WTC11 (cell line): ENCODE measurements around the gene TEX51. TPM values are rescaled to one million over a fixed set of nuclear protein-coding genes. Genes with fewer than 3 reads are reported as not detected.

Experiments
- ATAC-seq: fragments of 200-7000 bp; cut with Tn5 transposase; 2 replicates; pipeline ENCODE4 v1.10.0; 2021; ENCODE audit warnings: mild to moderate bottlenecking, moderate library complexity
- CTCF ChIA-PET: fragments of 300-600 bp; sonication (Branson Sonifier 250); formaldehyde crosslinking; loops from one replicate; lab custom pipeline; 2021; ENCODE audit warnings: antibody characterized with exemption; lab: Charles Lee
- POLR2A ChIA-PET: fragments of 350-600 bp; sonication (Branson Sonifier 250); formaldehyde crosslinking; loops from one replicate; lab custom pipeline; 2021; ENCODE audit warnings: antibody characterized with exemption; lab: Charles Lee
- DNase-seq: peaks from one replicate; pipeline ENCODE4 v3.0.0; 2021; ENCODE audit warnings: low spot score
- H3K27ac Mint-ChIP-seq: 2 replicates; pipeline ENCODE4 v1.8.0; 2021; ENCODE audit warnings: mixed read lengths
- H3K27me3 Mint-ChIP-seq: 2 replicates; pipeline ENCODE4 v1.8.0; 2021; ENCODE audit warnings: low read depth, mild to moderate bottlenecking, moderate library complexity, mixed read lengths
- H3K36me3 Mint-ChIP-seq: 2 replicates; pipeline ENCODE4 v1.8.0; 2021; ENCODE audit warnings: mixed read lengths
- H3K4me1 Mint-ChIP-seq: 2 replicates; pipeline ENCODE4 v1.8.0; 2022; ENCODE audit warnings: mixed read lengths
- H3K4me3 Mint-ChIP-seq: 2 replicates; pipeline ENCODE4 v1.8.0; 2021; ENCODE audit warnings: mild to moderate bottlenecking, moderate library complexity, mixed read lengths
- H3K9me3 Mint-ChIP-seq: 2 replicates; pipeline ENCODE4 v1.8.0; 2021; ENCODE audit warnings: mixed read lengths
- ATF3 ChIP-seq: sonication (generic); formaldehyde crosslinking; conservative IDR thresholded peaks from 2 replicates; pipeline ENCODE4 v1.8.1; 2022; ENCODE audit warnings: mild to moderate bottlenecking, missing genetic modification reagents
- E2F4 ChIP-seq: sonication (generic); formaldehyde crosslinking; IDR thresholded peaks from 2 replicates; pipeline ENCODE4 v1.8.1; 2022; ENCODE audit warnings: low read depth, mild to moderate bottlenecking, moderate library complexity, missing genetic modification reagents, borderline replicate concordance
- ESRRA ChIP-seq: sonication (generic); formaldehyde crosslinking; IDR thresholded peaks from 2 replicates; pipeline ENCODE4 v1.8.1; 2022; ENCODE audit warnings: mild to moderate bottlenecking, missing genetic modification reagents, borderline replicate concordance
- FOXP4 ChIP-seq: sonication (generic); formaldehyde crosslinking; IDR thresholded peaks from 2 replicates; pipeline ENCODE4 v1.8.0; 2022; ENCODE audit warnings: mild to moderate bottlenecking, missing genetic modification reagents
- GTF2I ChIP-seq: fragments of 250-450 bp; sonication (Bioruptor Pico); conservative IDR thresholded peaks from 2 replicates; pipeline ENCODE4 v1.4.0; 2021; ENCODE audit warnings: mild to moderate bottlenecking
- NR2C2 ChIP-seq: sonication (generic); formaldehyde crosslinking; IDR thresholded peaks from 2 replicates; pipeline ENCODE4 v1.8.0; 2022; ENCODE audit warnings: mild to moderate bottlenecking, missing genetic modification reagents
- PRDM15 ChIP-seq: sonication (generic); formaldehyde crosslinking; IDR thresholded peaks from 2 replicates; pipeline ENCODE4 v1.8.0; 2022; ENCODE audit warnings: missing genetic modification reagents
- PREB ChIP-seq: sonication (generic); formaldehyde crosslinking; IDR thresholded peaks from 2 replicates; pipeline ENCODE4 v1.8.1; 2022; ENCODE audit warnings: mild to moderate bottlenecking, missing genetic modification reagents, moderate library complexity, borderline replicate concordance
- SOX15 ChIP-seq: fragments of 250-450 bp; sonication (Bioruptor Pico); IDR thresholded peaks from 2 replicates; pipeline ENCODE4 v1.9.0; 2021; ENCODE audit warnings: mild to moderate bottlenecking
- TEAD1 ChIP-seq: sonication (generic); formaldehyde crosslinking; IDR thresholded peaks from 2 replicates; pipeline ENCODE4 v1.8.0; 2022; ENCODE audit warnings: mild to moderate bottlenecking, missing genetic modification reagents
- ZBTB43 ChIP-seq: sonication (generic); formaldehyde crosslinking; IDR thresholded peaks from 2 replicates; pipeline ENCODE4 v1.8.1; 2023; ENCODE audit warnings: mild to moderate bottlenecking, missing genetic modification reagents
- ZNF416 ChIP-seq: fragments of 250-450 bp; sonication (Bioruptor Pico); IDR thresholded peaks from 2 replicates; pipeline ENCODE4 v1.9.0; 2021; ENCODE audit warnings: mild to moderate bottlenecking, inconsistent platforms
- ZNF532 ChIP-seq: fragments of 250-450 bp; sonication (Bioruptor Pico); IDR thresholded peaks from 2 replicates; pipeline ENCODE4 v1.9.0; 2021; ENCODE audit warnings: mild to moderate bottlenecking, borderline replicate concordance
- total RNA-seq: library from RNA; stranded (reverse); gene quantifications from 3 replicates; pipeline ENCODE4 v1.2.3, GENCODE V29; 2021

TEX51 gene
- total RNA-seq, 1 experiment from 2014 or later, result not detected

GRCh38 chr2:126905991-126906390 lies 7.3 kb downstream of the TEX51 start:
- TF ChIP-seq ZNF416 (CRISPR knock-in tag) (no peak), GTF2I (CRISPR knock-in tag) (no peak), ESRRA (no peak), FOXP4 (no peak), SOX15 (CRISPR knock-in tag) (no peak), PREB (no peak), ZNF532 (no peak), ZBTB43 (CRISPR knock-in tag) (no peak), PRDM15 (no peak), E2F4 (no peak), TEAD1 (no peak), NR2C2 (no peak), ATF3 (CRISPR knock-in tag) (no peak)
- TF ChIP-seq, all 79 proteins: peak for 0
- peaks cover 10% of the 10 kb centered on the region for H3K27me3 Mint-ChIP-seq
- H3K4me1 Mint-ChIP-seq, result peaks cover 3% of the 10 kb centered on the region; the same call in 1 of the 2 replicates
- no peak for ATAC-seq
- CTCF ChIA-PET, result no interaction called here
- POLR2A ChIA-PET, result no interaction called here
- peaks cover 14% of the 10 kb centered on the region for H3K36me3 Mint-ChIP-seq
- peaks cover 34% of the 10 kb centered on the region for H3K9me3 Mint-ChIP-seq
- DNase-seq, result no peak
- no peak overlapping the region for H3K4me3 Mint-ChIP-seq
- H3K27ac Mint-ChIP-seq, result no peak overlapping the region
